ENCODE measurements around the gene STK36. TPM values are rescaled to one million over a fixed set of nuclear protein-coding genes. Genes with fewer than 3 reads are reported as not detected.

Gene STK36
- total RNA-seq, 1 experiment from 2014 or later, result 29.4 TPM

DNA sequence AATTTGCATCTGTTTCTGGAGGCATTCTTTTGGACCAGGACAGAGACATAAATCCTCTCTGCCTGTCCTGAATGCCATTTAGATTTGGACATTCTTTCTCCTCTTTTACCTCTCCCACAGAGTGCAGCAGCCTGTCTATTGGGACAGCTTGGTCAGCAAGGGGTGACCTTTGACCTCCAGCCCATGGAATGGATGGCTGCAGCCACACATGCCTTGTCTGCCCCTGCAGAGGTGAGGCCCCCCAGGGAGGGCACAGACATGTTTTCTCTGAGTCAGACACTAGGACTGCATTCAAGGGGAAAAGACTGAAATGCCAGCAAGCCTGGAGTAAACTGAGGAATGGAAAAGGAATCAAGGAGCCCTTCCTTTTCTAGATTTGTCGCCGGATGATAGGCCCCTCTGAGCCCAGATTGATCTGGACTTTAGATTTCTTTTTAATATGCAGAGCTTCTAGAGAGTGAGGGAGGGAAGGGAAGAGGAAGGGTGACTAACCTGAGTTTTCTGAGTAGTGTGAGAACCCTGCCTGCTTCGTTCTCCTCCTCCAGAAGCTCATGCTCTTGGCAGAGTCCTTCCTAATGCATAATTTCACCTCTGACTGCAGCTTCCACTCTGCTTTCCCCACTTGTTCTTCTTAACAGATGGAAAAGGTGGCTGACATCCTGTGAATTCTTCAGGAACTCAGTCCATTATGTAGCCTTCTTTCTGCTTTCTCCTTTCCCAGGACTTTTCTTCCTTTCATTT, 22.7 kb downstream of the STK36 start:
- H3K27me3 ChIP-seq (ENCODE audit: control insufficient read depth, insufficient read depth, low read length), result no peaks in the 10 kb centered on the region
- no peak for DNase-seq
- H3K4me3 ChIP-seq (ENCODE audit: insufficient read depth, low read depth, low read length), result no peak overlapping the region
- H3K36me3 ChIP-seq (replicated peaks; ENCODE audit: control insufficient read depth, insufficient read depth, low read length), result peaks cover 22% of the 10 kb centered on the region

DNA sequence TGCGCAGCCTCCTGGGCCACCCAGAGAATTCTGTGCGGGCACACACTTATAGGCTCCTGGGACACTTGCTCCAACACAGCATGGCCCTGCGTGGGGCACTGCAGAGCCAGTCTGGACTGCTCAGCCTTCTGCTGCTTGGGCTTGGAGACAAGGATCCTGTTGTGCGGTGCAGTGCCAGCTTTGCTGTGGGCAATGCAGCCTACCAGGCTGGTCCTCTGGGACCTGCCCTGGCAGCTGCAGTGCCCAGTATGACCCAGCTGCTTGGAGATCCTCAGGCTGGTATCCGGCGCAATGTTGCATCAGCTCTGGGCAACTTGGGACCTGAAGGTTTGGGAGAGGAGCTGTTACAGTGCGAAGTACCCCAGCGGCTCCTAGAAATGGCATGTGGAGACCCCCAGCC, 27.0 kb downstream of the STK36 start:
- H3K36me3 ChIP-seq (replicated peaks; ENCODE audit: control insufficient read depth, insufficient read depth, low read length), result peaks cover 15% of the 10 kb centered on the region
- DNase-seq, result no peak
- no peaks in the 10 kb centered on the region for H3K27me3 ChIP-seq (ENCODE audit: control insufficient read depth, insufficient read depth, low read length)
- H3K4me3 ChIP-seq (ENCODE audit: insufficient read depth, low read depth, low read length), result no peak overlapping the region

DNA sequence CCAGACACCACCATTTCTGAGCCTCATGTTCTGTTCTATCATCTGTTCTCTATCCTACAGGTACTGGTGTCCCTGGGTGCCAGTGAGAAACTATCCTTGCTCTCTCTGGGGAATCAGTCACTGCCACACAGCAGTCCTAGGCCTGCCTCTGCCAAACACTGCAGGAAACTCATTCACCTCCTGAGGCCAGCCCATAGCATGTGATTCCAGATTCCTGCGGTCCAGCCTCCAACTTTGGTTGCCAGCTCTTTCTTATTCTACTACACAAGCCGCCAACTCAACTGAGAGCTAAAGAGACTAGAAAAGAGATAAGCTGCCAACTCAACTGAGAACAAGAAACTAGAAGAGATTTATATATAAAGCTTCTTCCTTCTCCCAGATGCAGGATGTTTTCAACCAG, 29.9 kb downstream of the STK36 start:
- DNase-seq, result no peak
- Histone ChIP-seq H3K27me3 (ENCODE audit: control insufficient read depth, insufficient read depth, low read length) (no peaks in the 10 kb centered on the region), H3K36me3 (replicated peaks; ENCODE audit: control insufficient read depth, insufficient read depth, low read length) (peaks cover 8% of the 10 kb centered on the region), H3K4me3 (ENCODE audit: insufficient read depth, low read depth, low read length) (no peak overlapping the region)

DNA sequence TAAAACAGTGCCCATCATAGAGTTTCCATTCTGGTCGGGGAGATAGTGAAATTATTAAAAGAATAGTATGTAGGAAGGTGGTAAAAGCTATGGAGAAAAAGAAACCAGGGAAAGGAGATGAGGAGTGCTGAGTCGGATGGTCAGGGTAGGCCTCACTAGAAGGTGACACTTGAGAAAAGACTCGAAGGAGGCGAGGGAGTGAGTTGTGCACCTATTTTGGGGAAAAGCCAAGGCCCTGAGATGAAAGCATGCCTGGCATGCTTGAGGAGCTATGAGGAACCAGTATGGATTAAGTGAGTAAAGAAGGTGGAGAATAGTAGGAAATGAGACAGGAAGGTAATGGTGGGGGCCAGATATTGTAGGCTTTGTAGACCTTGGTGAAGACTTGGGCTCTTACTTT, 31.5 kb downstream of the STK36 start:
- no peak for DNase-seq
- no peak overlapping the region for H3K4me3 ChIP-seq (ENCODE audit: insufficient read depth, low read depth, low read length)

DNA sequence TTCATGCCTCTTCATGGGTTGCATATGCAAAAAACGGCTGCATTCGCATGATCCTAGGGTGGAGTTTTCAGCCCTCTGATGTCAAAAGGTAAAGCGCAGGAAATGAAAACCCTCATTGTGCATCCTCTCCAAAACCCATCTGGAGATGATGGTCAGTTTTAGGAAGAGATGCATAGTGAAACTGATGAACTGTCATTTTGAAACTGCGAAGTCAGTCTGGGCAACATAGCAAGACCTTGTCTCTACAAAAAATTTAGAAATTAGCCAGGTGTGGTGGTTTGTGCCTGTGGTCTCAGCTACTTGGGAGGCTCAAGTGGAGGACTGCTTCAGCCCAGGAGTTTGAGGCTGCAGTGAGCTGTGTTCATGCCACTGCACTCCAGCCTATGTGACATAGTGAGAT, 36.2 kb downstream of the STK36 start:
- H3K27me3 ChIP-seq (ENCODE audit: control insufficient read depth, insufficient read depth, low read length), result no peaks in the 10 kb centered on the region
- DNase-seq, result no peak
- H3K4me3 ChIP-seq (ENCODE audit: insufficient read depth, low read depth, low read length), result no peak overlapping the region
- H3K36me3 ChIP-seq (replicated peaks; ENCODE audit: control insufficient read depth, insufficient read depth, low read length), result no peaks in the 10 kb centered on the region

More for the DNA sequence above, 31.5 kb downstream of the STK36 start:
- Histone ChIP-seq H3K36me3 (replicated peaks; ENCODE audit: control insufficient read depth, insufficient read depth, low read length) (peaks cover 2% of the 10 kb centered on the region), H3K27me3 (ENCODE audit: control insufficient read depth, insufficient read depth, low read length) (no peaks in the 10 kb centered on the region)

DNA sequence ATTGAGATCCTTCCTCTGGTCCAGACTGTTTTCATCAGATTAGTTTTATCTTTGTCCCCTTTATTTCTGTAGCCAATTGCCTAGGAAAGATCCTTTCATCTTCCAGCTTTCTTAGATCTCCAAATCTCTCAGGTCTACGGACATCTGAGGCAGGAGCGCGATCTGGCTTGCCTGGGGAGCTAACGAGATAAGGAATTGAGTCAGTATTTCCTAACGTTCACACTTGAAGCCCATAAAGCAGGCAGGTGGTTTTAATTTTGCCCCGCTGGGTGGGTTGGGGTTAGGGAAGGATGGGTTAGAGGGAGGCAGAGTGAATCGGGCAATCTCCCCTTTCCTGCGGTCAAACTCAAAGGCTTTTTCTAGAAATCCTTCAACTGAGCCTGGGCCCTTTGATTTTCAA, 38.0 kb downstream of the STK36 start:
- Histone ChIP-seq H3K36me3 (replicated peaks; ENCODE audit: control insufficient read depth, insufficient read depth, low read length) (no peaks in the 10 kb centered on the region), H3K27me3 (ENCODE audit: control insufficient read depth, insufficient read depth, low read length) (no peaks in the 10 kb centered on the region), H3K4me3 (ENCODE audit: insufficient read depth, low read depth, low read length) (no peak overlapping the region)
- DNase-seq, result no peak

DNA sequence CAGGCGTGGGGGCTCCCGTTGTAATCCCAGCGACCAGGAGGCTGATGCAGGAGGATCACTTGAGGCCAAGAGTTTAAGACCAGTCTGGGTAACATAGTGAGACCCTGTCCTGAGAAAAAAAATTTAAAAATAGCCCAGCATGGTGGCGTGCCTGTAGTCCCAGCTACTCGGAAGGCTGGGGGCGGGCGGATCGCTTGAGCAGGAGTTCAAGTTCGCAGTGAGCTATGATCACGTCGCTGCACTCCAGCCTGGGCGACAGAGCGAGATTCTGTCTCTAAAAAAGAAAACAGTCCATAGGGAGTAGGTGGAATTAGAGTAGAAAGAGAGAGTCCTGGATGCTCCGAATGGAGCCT, 38.4 kb downstream of the STK36 start:
- peak overlapping the region; percentile 25 for H3K4me3 ChIP-seq (ENCODE audit: insufficient read depth, low read depth, low read length)
- no peaks in the 10 kb centered on the region for H3K36me3 ChIP-seq (replicated peaks; ENCODE audit: control insufficient read depth, insufficient read depth, low read length)
- no peak for DNase-seq
- no peaks in the 10 kb centered on the region for H3K27me3 ChIP-seq (ENCODE audit: control insufficient read depth, insufficient read depth, low read length)

DNA sequence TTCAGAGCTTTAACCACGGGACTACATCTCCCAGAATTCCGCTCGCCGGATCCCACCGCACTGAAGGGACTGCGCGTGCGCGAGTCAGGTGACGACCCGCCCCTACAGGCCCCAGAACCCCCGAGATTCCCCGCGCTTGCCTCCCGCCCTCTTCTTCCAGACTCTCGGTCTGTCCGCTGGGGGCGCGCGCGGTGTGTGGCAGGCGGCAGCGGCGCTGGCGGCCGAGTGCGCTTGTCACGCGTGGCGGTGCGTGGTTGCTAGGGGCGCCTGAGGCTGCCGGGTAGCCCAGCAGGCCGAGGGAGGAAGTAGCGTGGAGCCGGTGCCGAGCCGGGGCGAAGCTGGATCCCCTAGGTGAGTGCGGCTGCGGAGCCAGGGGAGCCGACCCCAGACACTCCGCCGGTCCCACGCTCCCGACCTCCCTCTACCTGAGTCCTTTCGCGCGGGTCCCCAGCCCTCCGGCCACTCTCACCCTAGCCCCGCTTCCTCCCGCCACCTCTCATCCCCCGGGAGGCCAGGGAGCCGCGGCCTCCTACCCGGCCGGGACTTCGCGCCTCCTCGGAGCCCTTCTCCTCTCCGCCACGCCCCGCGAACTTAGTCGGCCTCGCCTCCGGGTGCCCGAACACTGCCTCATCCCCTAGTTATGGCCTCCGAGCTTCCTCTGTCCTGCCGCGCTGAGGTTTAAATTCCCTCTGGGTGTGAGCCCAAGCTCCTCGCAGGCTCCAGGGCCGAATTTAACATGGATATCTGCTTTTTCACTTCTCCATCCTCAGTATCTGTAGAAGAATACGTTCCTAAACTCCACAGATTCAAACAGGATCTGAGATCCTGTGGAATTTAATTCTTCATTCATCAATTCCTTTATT, 39.0 kb downstream of the STK36 start, which contains the start of gene TTLL4:
TTLL4 (plus strand) TSS at position 149 of the 863 bp plus-strand sequence. CDS start 26,842 bp downstream, outside the sequence.
- peak; percentile 99 for DNase-seq
- Histone ChIP-seq H3K27me3 (ENCODE audit: control insufficient read depth, insufficient read depth, low read length) (no peaks in the 10 kb centered on the region), H3K4me3 (ENCODE audit: insufficient read depth, low read depth, low read length) (peak within 1 kb of the TSS; percentile 99), H3K36me3 (replicated peaks; ENCODE audit: control insufficient read depth, insufficient read depth, low read length) (peaks cover 2% of the 10 kb centered on the region)

DNA sequence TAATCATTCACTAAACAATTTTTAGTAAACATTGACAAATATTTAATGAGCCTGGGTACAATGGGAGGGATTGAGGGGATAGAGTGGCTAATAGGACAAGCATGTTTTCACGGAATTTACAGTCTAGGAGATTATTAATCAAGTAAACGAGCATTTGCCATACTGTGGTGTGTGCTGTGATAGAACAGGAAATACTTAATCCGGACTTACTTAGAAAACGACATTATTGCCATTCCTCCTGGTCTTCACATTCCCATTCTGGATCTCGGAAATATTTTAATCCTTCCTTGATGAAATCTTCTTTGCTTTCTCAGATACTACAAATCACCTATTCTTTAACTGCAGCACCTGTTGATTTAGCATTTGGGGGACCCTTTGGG, 39.7 kb downstream of the STK36 start:
- no peaks in the 10 kb centered on the region for H3K27me3 ChIP-seq (ENCODE audit: control insufficient read depth, insufficient read depth, low read length)
- peak overlapping the region; percentile 99 for H3K4me3 ChIP-seq (ENCODE audit: insufficient read depth, low read depth, low read length)
- no peak for DNase-seq
- H3K36me3 ChIP-seq (replicated peaks; ENCODE audit: control insufficient read depth, insufficient read depth, low read length), result peaks cover 2% of the 10 kb centered on the region

DNA sequence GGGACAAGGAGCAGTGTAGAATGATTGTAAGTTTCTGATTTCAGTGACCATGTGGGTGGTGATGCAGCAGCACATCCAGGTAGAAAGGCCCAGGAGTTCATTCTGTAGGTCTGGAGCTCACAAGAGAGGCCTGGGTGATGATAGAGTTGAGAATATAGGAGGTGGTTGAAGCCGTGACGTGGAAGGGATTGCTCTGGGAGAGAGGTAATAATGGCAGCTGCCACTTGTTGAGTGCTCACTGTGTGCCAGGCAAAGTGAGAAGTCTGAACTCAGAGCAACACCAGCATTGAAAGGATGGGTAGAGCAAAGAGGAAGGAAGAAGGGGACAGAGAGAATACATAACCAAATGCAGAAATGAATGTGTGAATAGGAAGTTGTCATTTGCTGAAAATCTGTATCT, 42.0 kb downstream of the STK36 start:
- Histone ChIP-seq H3K4me3 (ENCODE audit: insufficient read depth, low read depth, low read length) (no peak overlapping the region), H3K36me3 (replicated peaks; ENCODE audit: control insufficient read depth, insufficient read depth, low read length) (peaks cover 2% of the 10 kb centered on the region), H3K27me3 (ENCODE audit: control insufficient read depth, insufficient read depth, low read length) (no peaks in the 10 kb centered on the region)
- DNase-seq, result no peak

DNA sequence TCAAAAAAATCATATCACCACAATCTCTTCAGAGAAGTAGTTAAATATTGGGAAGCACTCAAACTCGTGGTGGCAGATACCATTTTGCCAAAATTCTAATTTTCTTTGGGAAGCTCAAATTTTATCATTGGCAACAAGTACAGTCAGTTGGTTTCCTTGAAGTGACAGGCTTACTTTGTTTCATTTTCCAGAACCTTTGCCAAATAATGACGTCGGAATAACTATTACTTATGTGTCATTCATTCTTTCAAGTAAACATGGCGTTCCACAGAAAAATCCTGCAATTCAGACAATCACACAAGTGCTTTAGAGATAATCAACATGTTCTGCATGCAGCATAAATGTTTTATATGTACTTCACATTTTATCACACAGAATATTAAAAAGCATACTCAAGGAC, 44.2 kb downstream of the STK36 start:
- H3K36me3 ChIP-seq (replicated peaks; ENCODE audit: control insufficient read depth, insufficient read depth, low read length), result peaks cover 2% of the 10 kb centered on the region
- H3K27me3 ChIP-seq (ENCODE audit: control insufficient read depth, insufficient read depth, low read length), result no peaks in the 10 kb centered on the region
- H3K4me3 ChIP-seq (ENCODE audit: insufficient read depth, low read depth, low read length), result no peak overlapping the region
- no peak for DNase-seq

DNA sequence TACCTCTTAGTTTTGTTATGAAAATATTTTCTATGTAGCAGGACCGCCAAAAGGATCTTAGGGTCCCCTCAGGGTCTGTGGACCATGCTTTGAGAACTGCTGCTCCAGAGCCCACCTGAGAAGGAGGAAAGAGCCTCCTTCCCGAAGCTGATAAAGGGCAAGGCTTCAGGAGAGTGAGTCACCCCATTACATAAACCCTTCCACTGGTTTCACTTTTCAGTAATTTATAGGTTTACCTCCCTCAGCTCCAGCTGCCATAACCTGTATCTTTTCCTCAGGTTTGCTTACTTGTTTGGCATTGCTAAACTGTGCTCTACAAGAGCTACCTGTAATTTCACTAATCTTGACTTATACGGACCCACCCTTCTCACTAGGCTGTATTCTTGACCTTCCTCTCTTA, 45.4 kb downstream of the STK36 start:
- H3K27me3 ChIP-seq (ENCODE audit: control insufficient read depth, insufficient read depth, low read length), result no peaks in the 10 kb centered on the region
- no peak overlapping the region for H3K4me3 ChIP-seq (ENCODE audit: insufficient read depth, low read depth, low read length)
- no peak for DNase-seq
- peaks cover 2% of the 10 kb centered on the region for H3K36me3 ChIP-seq (replicated peaks; ENCODE audit: control insufficient read depth, insufficient read depth, low read length)

DNA sequence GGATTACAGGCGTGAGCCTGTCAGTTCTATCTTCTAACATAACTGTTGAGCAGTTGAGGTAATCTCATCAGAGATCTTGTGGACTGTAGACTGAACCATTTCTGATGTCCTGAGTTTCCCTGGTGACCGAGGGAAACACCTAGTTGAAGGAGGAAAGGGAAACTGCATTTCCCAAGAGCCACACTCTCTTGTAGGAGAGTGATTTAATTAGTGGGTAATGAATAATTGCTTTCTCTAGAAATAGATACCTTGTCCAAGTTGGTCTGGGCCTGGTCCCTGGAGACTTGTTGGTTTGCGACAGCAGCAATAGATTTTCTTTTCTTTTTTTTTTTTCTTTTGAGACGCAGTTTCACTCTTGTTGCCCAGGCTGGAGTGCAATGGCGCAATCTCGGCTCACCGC, 46.2 kb downstream of the STK36 start:
- H3K27me3 ChIP-seq (ENCODE audit: control insufficient read depth, insufficient read depth, low read length), result no peaks in the 10 kb centered on the region
- DNase-seq, result no peak
- H3K4me3 ChIP-seq (ENCODE audit: insufficient read depth, low read depth, low read length), result no peak overlapping the region
- peaks cover 2% of the 10 kb centered on the region for H3K36me3 ChIP-seq (replicated peaks; ENCODE audit: control insufficient read depth, insufficient read depth, low read length)

DNA sequence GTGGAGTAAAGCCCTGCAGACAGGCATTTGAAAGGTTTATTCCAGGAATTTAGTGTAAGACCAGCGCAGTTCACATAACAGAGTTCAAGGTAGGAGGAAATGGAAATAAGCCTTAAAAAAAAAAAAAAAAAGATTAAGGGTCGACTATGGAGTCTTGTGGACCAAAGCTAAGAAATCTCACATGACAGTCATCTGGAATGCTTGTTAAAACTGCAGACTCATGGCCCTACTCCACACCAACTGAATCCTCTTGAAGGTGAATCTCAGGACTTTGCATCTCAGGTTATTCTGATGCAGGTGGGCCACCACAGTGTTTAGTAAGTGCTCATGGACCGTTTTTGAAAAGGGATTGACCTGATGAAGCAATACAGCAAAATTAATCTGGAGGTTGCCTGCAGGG, 47.6 kb downstream of the STK36 start:
- H3K36me3 ChIP-seq (replicated peaks; ENCODE audit: control insufficient read depth, insufficient read depth, low read length), result peaks cover 2% of the 10 kb centered on the region
- no peak for DNase-seq
- H3K27me3 ChIP-seq (ENCODE audit: control insufficient read depth, insufficient read depth, low read length), result no peaks in the 10 kb centered on the region
- H3K4me3 ChIP-seq (ENCODE audit: insufficient read depth, low read depth, low read length), result no peak overlapping the region
